Ovary (tissue), 3 donors: ENCODE data around the gene GPR152.

ENCODE experiments used
- CTCF ChIP-seq, 3 donors: fragments of 450-650 bp in 2 of 3; fragments of 200-600 bp in 1 of 3; IDR thresholded peaks; one replicate each; pipeline versions ENCODE4 v1.5.1 to v1.8.0; 2016 to 2022; ENCODE audit warnings: antibody characterized with exemption in 3 of 3, mild to moderate bottlenecking in 1 of 3
- EP300 ChIP-seq: sonication (generic); formaldehyde crosslinking; IDR thresholded peaks from one replicate; pipeline ENCODE4 v1.6.1; 2017; ENCODE audit warnings: antibody characterized with exemption
- POLR2A ChIP-seq: fragments of 450-650 bp; IDR thresholded peaks from one replicate; pipeline ENCODE4 v1.6.1; 2017; ENCODE audit warnings: antibody characterized with exemption, mild to moderate bottlenecking, moderate library complexity
- donor health status: DM: no; HTN: no; CAD: no.

GRCh38 chr11:67434395-67434881 lies 18.1 kb downstream of the GPR152 start:
- TF ChIP-seq CTCF (IDR thresholded peaks at IDR 0.05) (no peak), POLR2A (no peak), EP300 (no peak)
